Suprapubic skin (tissue), 4 donors: ENCODE data around the gene ELMO1. TPM values are rescaled to one million over a fixed set of nuclear protein-coding genes. Genes with fewer than 3 reads are reported as not detected.

Source experiments
- DNase-seq, 2 donors: peaks; one replicate each; pipeline ENCODE4 v3.0.0-alpha.2; 2019; ENCODE audit warnings: low spot score in 2 of 2
- H3K27ac ChIP-seq: fragments of 200-600 bp; sonication (generic); one replicate; pipeline ENCODE4 v1.5.1; 2019
- H3K27me3 ChIP-seq: fragments of 200-600 bp; sonication (generic); one replicate; pipeline ENCODE4 v1.5.1; 2019
- H3K36me3 ChIP-seq: fragments of 200-600 bp; sonication (generic); one replicate; pipeline ENCODE4 v1.5.1; 2019
- H3K4me1 ChIP-seq: fragments of 200-600 bp; sonication (generic); one replicate; pipeline ENCODE4 v1.5.1; 2019
- H3K4me3 ChIP-seq: fragments of 200-600 bp; sonication (generic); one replicate; pipeline ENCODE4 v1.5.1; 2019; ENCODE audit warnings: mild to moderate bottlenecking
- H3K9me3 ChIP-seq: fragments of 200-600 bp; sonication (generic); one replicate; pipeline ENCODE4 v1.5.1; 2019
- EP300 ChIP-seq: sonication (generic); formaldehyde crosslinking; IDR thresholded peaks from one replicate; pipeline ENCODE4 v1.6.1; 2017; ENCODE audit warnings: antibody characterized with exemption
- POLR2A ChIP-seq, 2 donors: fragments of 450-650 bp; IDR thresholded peaks; one replicate each; pipeline ENCODE4 v1.6.1; 2017; ENCODE audit warnings: antibody characterized with exemption in 2 of 2, mild to moderate bottlenecking in 2 of 2, moderate library complexity in 2 of 2
- POLR2AphosphoS5 ChIP-seq, 3 donors: sonication (generic); formaldehyde crosslinking; IDR thresholded peaks; one replicate each; pipeline ENCODE4 v1.6.1; 2017; ENCODE audit warnings: antibody characterized with exemption in 3 of 3
- WGBS: methylation state at CpG from one replicate; pipeline ENCODE4 v1.1.5; 2018; 5-methylcytosine and 5-hydroxymethylcytosine counted together
- total RNA-seq, 4 donors: library from RNA; depleted of rRNA; stranded (reverse); fragments of >200 nt; gene quantifications; one replicate each; pipeline ENCODE4 v1.1.0, GENCODE V29; 2016
- TF ChIP-seq, protein P1 (sequence below), 2 donors: fragments of 200-600 bp in 1 of 2; fragments of 450-650 bp in 1 of 2; sonication (generic) in 1 of 2; IDR thresholded peaks; one replicate each; pipeline ENCODE4 v1.5.1; 2016 to 2019; ENCODE audit warnings: antibody characterized with exemption in 2 of 2, mild to moderate bottlenecking in 1 of 2, moderate library complexity in 1 of 2

Gene ELMO1
- total RNA-seq, 4 donors from 2014 or later = 9.8 to 49.6 (median 22.2) TPM

DNA sequence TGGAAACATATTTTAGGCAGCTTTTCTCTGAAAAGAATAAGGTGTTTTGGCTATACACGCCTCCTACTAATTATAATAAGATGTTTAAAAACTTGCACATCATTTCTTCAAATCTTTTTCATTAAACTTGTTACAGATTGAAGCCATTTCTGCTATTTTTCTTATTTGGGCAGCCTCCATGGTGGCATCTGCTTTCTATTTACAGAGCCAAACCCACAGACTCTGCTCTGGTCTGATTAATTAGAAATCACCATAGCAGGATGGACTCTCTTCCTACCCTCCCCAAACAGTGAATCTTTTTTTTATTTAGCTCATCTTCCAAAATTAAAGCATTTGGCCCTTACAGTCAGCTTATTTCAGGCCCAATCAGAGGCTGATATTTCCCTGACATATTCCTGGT lies 638.6 kb downstream of the ELMO1 start:
- Histone ChIP-seq H3K27me3 (no peaks in the 10 kb centered on the region), H3K27ac (no peak overlapping the region), H3K4me3 (no peak overlapping the region), H3K4me1 (peaks cover 3% of the 10 kb centered on the region), H3K9me3 (no peaks in the 10 kb centered on the region), H3K36me3 (no peaks in the 10 kb centered on the region)
- 73% methylated on average over 1 of the region's 1 CpG for WGBS
- DNase-seq = no peak
- TF ChIP-seq POLR2A (IDR thresholded peaks at IDR 0.05) = no peak
- TF ChIP-seq, protein P1, sequence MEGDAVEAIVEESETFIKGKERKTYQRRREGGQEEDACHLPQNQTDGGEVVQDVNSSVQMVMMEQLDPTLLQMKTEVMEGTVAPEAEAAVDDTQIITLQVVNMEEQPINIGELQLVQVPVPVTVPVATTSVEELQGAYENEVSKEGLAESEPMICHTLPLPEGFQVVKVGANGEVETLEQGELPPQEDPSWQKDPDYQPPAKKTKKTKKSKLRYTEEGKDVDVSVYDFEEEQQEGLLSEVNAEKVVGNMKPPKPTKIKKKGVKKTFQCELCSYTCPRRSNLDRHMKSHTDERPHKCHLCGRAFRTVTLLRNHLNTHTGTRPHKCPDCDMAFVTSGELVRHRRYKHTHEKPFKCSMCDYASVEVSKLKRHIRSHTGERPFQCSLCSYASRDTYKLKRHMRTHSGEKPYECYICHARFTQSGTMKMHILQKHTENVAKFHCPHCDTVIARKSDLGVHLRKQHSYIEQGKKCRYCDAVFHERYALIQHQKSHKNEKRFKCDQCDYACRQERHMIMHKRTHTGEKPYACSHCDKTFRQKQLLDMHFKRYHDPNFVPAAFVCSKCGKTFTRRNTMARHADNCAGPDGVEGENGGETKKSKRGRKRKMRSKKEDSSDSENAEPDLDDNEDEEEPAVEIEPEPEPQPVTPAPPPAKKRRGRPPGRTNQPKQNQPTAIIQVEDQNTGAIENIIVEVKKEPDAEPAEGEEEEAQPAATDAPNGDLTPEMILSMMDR (IDR thresholded peaks at IDR 0.05) = no peak
- no peak for TF ChIP-seq POLR2AphosphoS5 (IDR thresholded peaks at IDR 0.05)
- TF ChIP-seq EP300 = no peak

DNA sequence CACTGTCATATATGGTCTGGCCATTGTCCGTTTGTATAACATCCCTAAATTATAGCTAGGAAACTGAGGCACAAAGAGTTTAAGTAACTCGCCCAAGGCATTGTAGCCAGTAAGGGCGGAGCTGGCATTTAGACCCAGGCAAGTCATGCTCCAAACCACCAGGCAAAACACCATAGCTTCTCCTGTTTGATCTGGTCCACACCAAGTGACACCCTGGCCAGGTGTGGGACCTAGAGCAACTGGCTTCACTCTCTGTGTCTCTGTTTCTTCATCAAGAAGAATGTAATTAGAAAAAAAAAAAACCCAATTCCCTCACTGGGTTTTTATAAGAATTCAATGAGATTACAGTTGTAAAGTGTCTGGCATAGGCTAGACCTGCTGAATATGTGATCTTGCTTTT lies 639.2 kb downstream of the ELMO1 start:
- Histone ChIP-seq H3K27ac (no peak overlapping the region), H3K36me3 (no peaks in the 10 kb centered on the region), H3K27me3 (no peaks in the 10 kb centered on the region), H3K4me3 (no peak overlapping the region), H3K9me3 (no peaks in the 10 kb centered on the region), H3K4me1 (peaks cover 3% of the 10 kb centered on the region)
- TF ChIP-seq POLR2AphosphoS5 (IDR thresholded peaks at IDR 0.05) (no peak), POLR2A (IDR thresholded peaks at IDR 0.05) (no peak), EP300 (no peak)
- TF ChIP-seq, protein P1 (IDR thresholded peaks at IDR 0.05) = no peak
- no peak for DNase-seq
- WGBS = 95% methylated on average over 3 of the region's 3 CpGs

DNA sequence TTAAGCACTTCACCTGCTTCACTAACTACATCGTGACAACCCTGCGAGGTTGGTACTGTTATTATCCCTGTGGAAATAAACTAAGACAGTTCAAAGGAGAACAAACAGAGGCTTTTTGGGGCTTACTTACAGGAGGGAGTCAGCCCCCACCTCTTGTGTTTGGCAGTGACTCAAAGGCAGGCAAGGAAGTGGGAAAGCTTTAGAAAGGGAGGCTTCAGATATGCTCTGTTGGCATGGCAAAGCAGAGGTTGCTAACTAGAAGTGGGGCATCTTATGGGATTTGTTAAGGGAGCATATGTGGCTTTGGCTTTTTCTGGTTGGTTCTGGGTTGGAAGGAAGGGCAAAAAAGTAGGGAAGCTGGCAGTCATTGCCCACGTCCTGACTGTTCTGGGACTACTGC lies 639.6 kb downstream of the ELMO1 start:
- no peaks in the 10 kb centered on the region for H3K36me3 ChIP-seq
- no peaks in the 10 kb centered on the region for H3K9me3 ChIP-seq
- no peaks in the 10 kb centered on the region for H3K27me3 ChIP-seq
- no peak overlapping the region for H3K4me3 ChIP-seq
- DNase-seq = no peak
- WGBS = 85% methylated on average over 3 of the region's 3 CpGs
- H3K27ac ChIP-seq = no peak overlapping the region
- TF ChIP-seq EP300 = no peak
- TF ChIP-seq POLR2A (IDR thresholded peaks at IDR 0.05) = no peak
- no peak for TF ChIP-seq POLR2AphosphoS5 (IDR thresholded peaks at IDR 0.05)
- TF ChIP-seq, protein P1 (IDR thresholded peaks at IDR 0.05) = no peak
- peaks cover 3% of the 10 kb centered on the region for H3K4me1 ChIP-seq

DNA sequence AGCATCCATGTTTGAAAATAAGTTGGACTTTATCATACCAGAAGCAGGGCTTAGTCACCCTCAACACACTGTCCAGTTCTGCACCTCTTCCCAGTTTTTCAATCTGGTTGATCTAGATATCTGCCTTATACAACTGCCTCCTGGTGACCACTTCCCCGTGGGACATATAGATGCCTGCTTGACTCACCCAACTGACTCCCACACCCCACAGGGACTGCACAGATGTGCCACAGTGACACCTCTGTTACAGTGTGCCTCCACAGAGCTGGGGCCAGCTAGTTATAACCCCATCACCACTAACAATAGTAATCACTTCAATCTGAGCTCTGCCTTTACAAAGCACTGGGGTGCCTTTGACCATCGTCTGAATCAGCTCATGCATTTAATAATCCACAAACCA lies 641.8 kb downstream of the ELMO1 start:
- H3K4me1 ChIP-seq = peaks cover 3% of the 10 kb centered on the region
- no peaks in the 10 kb centered on the region for H3K27me3 ChIP-seq
- H3K9me3 ChIP-seq = no peaks in the 10 kb centered on the region
- WGBS = 81% methylated on average over 2 of the region's 2 CpGs
- H3K4me3 ChIP-seq = no peak overlapping the region
- no peaks in the 10 kb centered on the region for H3K36me3 ChIP-seq
- TF ChIP-seq EP300 (no peak), POLR2AphosphoS5 (IDR thresholded peaks at IDR 0.05) (no peak), POLR2A (IDR thresholded peaks at IDR 0.05) (no peak)
- TF ChIP-seq, protein P1 (IDR thresholded peaks at IDR 0.05) = no peak
- no peak for DNase-seq
- H3K27ac ChIP-seq = no peak overlapping the region

Other genes with a start within 250 kb of the ELMO1 start
- 1 to 10 TPM in 1 of 4 donors, under 1 TPM in 1, not detected in 2; 0.80 to 2.0 TPM for gene GPR141, start 234.9 kb upstream of the ELMO1 start, total RNA-seq